ENCODE results near the gene DNMBP. TPM values are rescaled to one million over a fixed set of nuclear protein-coding genes. Genes with fewer than 3 reads are reported as not detected.
"Not testable (repeated sequence)": the region's sequence is repeated elsewhere in the genome, so short reads cannot be mapped to it uniquely, and the experiment has no call there.

DNMBP gene
- total RNA-seq, 6 donors from 2014 or later, result 10.1 to 18.9 (median 12.6) TPM

DNA sequence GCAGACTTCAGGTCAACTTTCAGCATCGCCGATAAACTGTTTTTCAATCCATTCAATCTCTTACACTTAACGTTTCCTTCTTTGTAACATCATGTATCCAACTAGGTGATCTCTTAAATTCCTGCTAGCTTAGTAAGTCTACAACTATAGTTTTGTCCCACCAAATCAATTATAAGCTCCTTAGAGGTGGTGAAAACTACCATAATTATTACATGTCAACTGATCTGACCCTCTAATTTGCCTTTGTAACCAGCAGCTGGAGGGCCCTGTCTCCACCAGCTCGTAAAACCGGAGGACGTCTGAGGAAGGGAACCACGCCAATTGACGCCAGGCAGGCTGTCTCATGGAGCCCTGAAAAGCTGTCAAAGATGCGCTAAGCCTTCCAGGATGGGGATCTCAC lies 113.9 kb downstream of the DNMBP start:
- no peaks in the 10 kb centered on the region for H3K9me3 ChIP-seq
- no peak overlapping the region for H3K27ac ChIP-seq
- ATAC-seq (ENCODE audit: low FRiP score in 2 of 2) (no peak), DNase-seq (no peak)
- no peak for TF ChIP-seq POLR2AphosphoS5 (IDR thresholded peaks at IDR 0.05)
- no peak for TF ChIP-seq EP300 (IDR thresholded peaks at IDR 0.05)
- TF ChIP-seq, protein P1, sequence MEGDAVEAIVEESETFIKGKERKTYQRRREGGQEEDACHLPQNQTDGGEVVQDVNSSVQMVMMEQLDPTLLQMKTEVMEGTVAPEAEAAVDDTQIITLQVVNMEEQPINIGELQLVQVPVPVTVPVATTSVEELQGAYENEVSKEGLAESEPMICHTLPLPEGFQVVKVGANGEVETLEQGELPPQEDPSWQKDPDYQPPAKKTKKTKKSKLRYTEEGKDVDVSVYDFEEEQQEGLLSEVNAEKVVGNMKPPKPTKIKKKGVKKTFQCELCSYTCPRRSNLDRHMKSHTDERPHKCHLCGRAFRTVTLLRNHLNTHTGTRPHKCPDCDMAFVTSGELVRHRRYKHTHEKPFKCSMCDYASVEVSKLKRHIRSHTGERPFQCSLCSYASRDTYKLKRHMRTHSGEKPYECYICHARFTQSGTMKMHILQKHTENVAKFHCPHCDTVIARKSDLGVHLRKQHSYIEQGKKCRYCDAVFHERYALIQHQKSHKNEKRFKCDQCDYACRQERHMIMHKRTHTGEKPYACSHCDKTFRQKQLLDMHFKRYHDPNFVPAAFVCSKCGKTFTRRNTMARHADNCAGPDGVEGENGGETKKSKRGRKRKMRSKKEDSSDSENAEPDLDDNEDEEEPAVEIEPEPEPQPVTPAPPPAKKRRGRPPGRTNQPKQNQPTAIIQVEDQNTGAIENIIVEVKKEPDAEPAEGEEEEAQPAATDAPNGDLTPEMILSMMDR (IDR thresholded peaks at IDR 0.05), result no peak
- TF ChIP-seq POLR2A (IDR thresholded peaks at IDR 0.05), result no peak
- no peaks in the 10 kb centered on the region for H3K27me3 ChIP-seq
- WGBS, 2 donors, result 92 to 95% methylated on average over 9 of the region's 9 CpGs
- peaks cover 20 to 83% (median 44%) of the 10 kb centered on the region in 4 donors for H3K36me3 ChIP-seq
- no peak overlapping the region for H3K4me3 ChIP-seq
- H3K4me1 ChIP-seq, result no peaks in the 10 kb centered on the region

DNA sequence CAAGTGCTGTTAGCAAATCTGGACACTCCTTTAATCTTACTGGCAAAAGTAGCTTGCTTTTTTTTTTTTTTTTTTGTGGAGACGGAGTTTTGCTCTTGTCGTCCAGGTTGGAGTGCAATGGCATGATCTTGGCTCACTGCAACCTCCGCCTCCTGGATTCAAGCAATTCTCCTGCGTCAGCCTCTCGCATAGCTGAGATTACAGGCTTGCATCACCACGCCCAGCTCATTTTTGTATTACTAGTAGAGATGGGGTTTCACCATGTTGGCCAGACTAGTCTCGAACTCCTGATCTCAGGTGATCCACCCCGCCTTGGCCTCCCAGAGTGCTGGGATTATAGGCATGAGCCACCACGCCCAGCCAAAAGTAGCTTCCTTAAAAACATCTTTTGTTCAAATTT lies 114.7 kb downstream of the DNMBP start:
- H3K27me3 ChIP-seq; DNase-seq; H3K27ac ChIP-seq; H3K4me3 ChIP-seq; H3K9me3 ChIP-seq; H3K4me1 ChIP-seq; ATAC-seq (ENCODE audit: low FRiP score in 2 of 2): not testable (repeated sequence)
- WGBS, 2 donors, result 97 to 99% methylated on average over 9 of the region's 9 CpGs
- H3K36me3 ChIP-seq, result peaks cover 20 to 86% (median 44%) of the 10 kb centered on the region in 4 donors

GRCh38 chr10:99894613-99895012 lies 115.1 kb downstream of the DNMBP start:
- H3K27ac ChIP-seq, result no peak overlapping the region
- no peak overlapping the region for H3K4me3 ChIP-seq
- H3K4me1 ChIP-seq, result no peaks in the 10 kb centered on the region
- peaks cover 20 to 81% (median 43%) of the 10 kb centered on the region in 4 donors for H3K36me3 ChIP-seq
- ATAC-seq (ENCODE audit: low FRiP score in 2 of 2) (no peak), DNase-seq (no peak)
- TF ChIP-seq EP300 (IDR thresholded peaks at IDR 0.05) (no peak), POLR2AphosphoS5 (IDR thresholded peaks at IDR 0.05) (no peak), POLR2A (IDR thresholded peaks at IDR 0.05) (no peak)
- TF ChIP-seq, protein P1 (IDR thresholded peaks at IDR 0.05), result no peak
- H3K27me3 ChIP-seq, result no peaks in the 10 kb centered on the region
- WGBS, 2 donors, result 91 to 92% methylated on average over 4 of the region's 4 CpGs
- no peaks in the 10 kb centered on the region for H3K9me3 ChIP-seq

- Histone ChIP-seq H3K9me3 (no peaks in the 10 kb centered on the region), H3K4me1 (no peaks in the 10 kb centered on the region), H3K36me3 (peaks cover 19 to 74% (median 47%) of the 10 kb centered on the region in 4 donors), H3K4me3 (no peak overlapping the region), H3K27ac (no peak overlapping the region), H3K27me3 (no peaks in the 10 kb centered on the region)
- DNase-seq (no peak), ATAC-seq (ENCODE audit: low FRiP score in 2 of 2) (peak in 1 of 2 donors; percentile 31)
- WGBS, 2 donors, result 80% methylated on average over 4 of the region's 4 CpGs
- TF ChIP-seq POLR2A (IDR thresholded peaks at IDR 0.05), result no peak
- no peak for TF ChIP-seq EP300 (IDR thresholded peaks at IDR 0.05)
- no peak for TF ChIP-seq POLR2AphosphoS5 (IDR thresholded peaks at IDR 0.05)
- TF ChIP-seq, protein P1 (IDR thresholded peaks at IDR 0.05), result no peak
Measured at GRCh38 chr10:99888622-99889021, 121.1 kb downstream of the DNMBP start.

- H3K9me3 ChIP-seq, result no peaks in the 10 kb centered on the region
- ATAC-seq (ENCODE audit: low FRiP score in 2 of 2) (no peak), DNase-seq (no peak)
- 58 to 69% methylated on average over 2 of the region's 2 CpGs for WGBS, 2 donors
- H3K27me3 ChIP-seq, result no peaks in the 10 kb centered on the region
- H3K4me3 ChIP-seq, result no peak overlapping the region
- peaks cover 0 to 4% (median 0%) of the 10 kb centered on the region in 4 donors for H3K4me1 ChIP-seq
- no peak for TF ChIP-seq EP300 (IDR thresholded peaks at IDR 0.05)
- TF ChIP-seq POLR2A (IDR thresholded peaks at IDR 0.05), result no peak
- TF ChIP-seq POLR2AphosphoS5 (IDR thresholded peaks at IDR 0.05), result no peak
- TF ChIP-seq, protein P1 (IDR thresholded peaks at IDR 0.05), result no peak
- no peak overlapping the region for H3K27ac ChIP-seq
- H3K36me3 ChIP-seq, result peaks cover 33 to 98% (median 76%) of the 10 kb centered on the region in 4 donors
Measured at GRCh38 chr10:99883523-99883922, 126.2 kb downstream of the DNMBP start.
